GM23248 (cell line): Measurements from ENCODE around the gene MYO5B. TPM values are rescaled to one million over a fixed set of nuclear protein-coding genes. Genes with fewer than 3 reads are reported as not detected.

Experiments
- DNase-seq: peaks from one replicate; pipeline ENCODE4 v3.0.0-alpha.2; 2015
- H2AFZ ChIP-seq: fragments of 200-600 bp; sonication (generic); 2 replicates; pipeline ENCODE4 v1.6.1; 2016; ENCODE audit warnings: antibody characterized with exemption
- H3F3A ChIP-seq: fragments of 200-600 bp; sonication (generic); 2 replicates; pipeline ENCODE4 v1.6.1; 2016; ENCODE audit warnings: mild to moderate bottlenecking, antibody characterized with exemption, mixed run types; ENCODE audit not compliant: insufficient read depth
- H3K27ac ChIP-seq: fragments of 200-600 bp; sonication (generic); 2 replicates; pipeline ENCODE4 v1.5.1; 2016; ENCODE audit warnings: mild to moderate bottlenecking
- H3K27me3 ChIP-seq: fragments of 200-600 bp; sonication (generic); replicated peaks from 2 replicates; pipeline ENCODE4 v1.6.1; 2016; ENCODE audit warnings: mild to moderate bottlenecking; ENCODE audit not compliant: insufficient read depth
- H3K36me3 ChIP-seq: fragments of 200-600 bp; sonication (generic); 2 replicates; pipeline ENCODE4 v1.6.1; 2016; ENCODE audit warnings: low read depth, mild to moderate bottlenecking
- H3K4me1 ChIP-seq: fragments of 200-600 bp; sonication (generic); 2 replicates; pipeline ENCODE4 v1.6.1; 2016; ENCODE audit warnings: mild to moderate bottlenecking; ENCODE audit not compliant: insufficient read depth
- H3K4me2 ChIP-seq: fragments of 200-600 bp; sonication (generic); one replicate; pipeline ENCODE4 v1.6.1; 2016; ENCODE audit warnings: mild to moderate bottlenecking; ENCODE audit not compliant: unreplicated experiment
- H3K4me3 ChIP-seq: fragments of 200-600 bp; sonication (generic); 2 replicates; pipeline ENCODE4 v1.5.1; 2016; ENCODE audit warnings: mild to moderate bottlenecking
- H3K79me2 ChIP-seq: fragments of 200-600 bp; sonication (generic); 2 replicates; pipeline ENCODE4 v1.6.1; 2016; ENCODE audit warnings: mild to moderate bottlenecking; ENCODE audit not compliant: insufficient read depth
- H3K9ac ChIP-seq: fragments of 200-600 bp; sonication (generic); 2 replicates; pipeline ENCODE4 v1.6.1; 2016; ENCODE audit warnings: mild to moderate bottlenecking
- H3K9me2 ChIP-seq: fragments of 200-600 bp; sonication (generic); 2 replicates; pipeline ENCODE4 v1.6.1; 2016; ENCODE audit warnings: mixed run types, mild to moderate bottlenecking, moderate library complexity; ENCODE audit not compliant: insufficient read depth
- H3K9me3 ChIP-seq: fragments of 200-600 bp; sonication (generic); one replicate; pipeline ENCODE4 v1.6.1; 2017; ENCODE audit warnings: low read depth
- H4K20me1 ChIP-seq: fragments of 200-600 bp; sonication (generic); 2 replicates; pipeline ENCODE4 v1.6.0; 2016; ENCODE audit not compliant: insufficient read depth
- EZH2 ChIP-seq: fragments of 200-600 bp; sonication (generic); IDR thresholded peaks from 2 replicates; pipeline ENCODE4 v1.6.1; 2018; ENCODE audit warnings: antibody characterized with exemption, mild to moderate bottlenecking; ENCODE audit not compliant: insufficient read depth, poor library complexity, severe bottlenecking
- EZH2phosphoT487 ChIP-seq: fragments of 200-600 bp; sonication (generic); IDR thresholded peaks from 2 replicates; pipeline ENCODE4 v1.6.1; 2018; ENCODE audit warnings: antibody characterized with exemption, moderate library complexity, mild to moderate bottlenecking, low read depth; ENCODE audit not compliant: insufficient read depth
- WGBS, 2 experiments: methylation state at CpG; one replicate each; pipeline ENCODE4 v1.1.6; 2015 to 2017; ENCODE audit warnings: low lambda C conversion rate in 2 of 2, low coverage in 1 of 2; ENCODE audit errors: missing lambda C conversion rate in 2 of 2; 5-methylcytosine and 5-hydroxymethylcytosine counted together
- in situ Hi-C: fragments of 300-500 bp; cut with MboI; formaldehyde crosslinking; loops from 2 replicates; pipeline ENCODE4 v1.15.0; 2020
- polyA plus RNA-seq: library from polyadenylated mRNA; unstranded; fragments of >200 nt; fragmentation: Nextera tagmentation; extraction: Ambion mirVana; gene quantifications from 2 replicates; pipeline ENCODE4 v1.2.1, GENCODE V29; 2016
- total RNA-seq: library from RNA; depleted of rRNA; stranded (reverse); fragments of >200 nt; shearing (Covaris generic); gene quantifications from 2 replicates; pipeline ENCODE4 v1.2.3, GENCODE V29; 2014

The MYO5B gene
- total and polyA plus RNA-seq, 2 experiments from 2014 or later, result 0.03 TPM; not detected in 1

DNA sequence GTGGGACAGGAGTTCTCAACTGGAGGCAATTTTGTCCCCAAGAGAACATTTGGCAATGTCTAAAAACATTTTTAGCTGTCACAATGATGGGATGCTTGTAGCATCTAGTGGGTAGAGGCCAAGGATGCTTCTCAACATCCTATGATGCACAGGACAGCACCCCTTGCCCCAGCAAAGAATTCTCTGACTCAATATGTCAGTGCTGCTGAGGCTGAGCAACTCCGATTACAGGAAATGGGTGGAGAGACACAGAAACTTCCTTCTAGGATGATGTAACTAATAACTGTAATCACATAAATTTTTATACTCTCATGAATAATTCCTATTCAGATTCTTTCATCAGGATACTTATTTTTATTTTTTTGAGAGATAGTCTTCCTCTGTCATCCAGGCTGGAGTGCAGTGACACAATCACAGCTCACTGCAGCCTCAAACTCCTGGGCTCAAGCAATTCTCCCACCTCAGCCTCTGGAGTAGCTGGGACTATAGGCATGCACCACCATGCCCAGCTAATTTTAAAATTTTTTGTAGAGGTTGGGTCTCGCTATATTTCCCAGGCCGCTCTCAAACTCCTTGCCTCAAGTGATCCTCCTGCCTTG lies 261.3 kb downstream of the MYO5B start:
- Histone ChIP-seq H3K79me2 (no peaks in the 10 kb centered on the region), H3F3A (no peaks in the 10 kb centered on the region), H3K36me3 (no peaks in the 10 kb centered on the region), H3K27ac (no peak overlapping the region), H3K4me2 (no peak overlapping the region), H3K27me3 (no peaks in the 10 kb centered on the region), H3K4me3 (no peak overlapping the region), H3K9me2 (no peaks in the 10 kb centered on the region), H3K9ac (no peak overlapping the region), H2AFZ (no peak overlapping the region), H3K4me1 (no peaks in the 10 kb centered on the region), H3K9me3 (no peaks in the 10 kb centered on the region), H4K20me1 (no peaks in the 10 kb centered on the region; the same call in 1 of the 2 replicates)
- TF ChIP-seq EZH2 (no peak), EZH2phosphoT487 (no peak)
- WGBS, 2 experiments, result 49 to 56% methylated on average over 3 of the region's 3 CpGs
- in situ Hi-C loops, result no loop called here
- peak; percentile 52 for DNase-seq

DNA sequence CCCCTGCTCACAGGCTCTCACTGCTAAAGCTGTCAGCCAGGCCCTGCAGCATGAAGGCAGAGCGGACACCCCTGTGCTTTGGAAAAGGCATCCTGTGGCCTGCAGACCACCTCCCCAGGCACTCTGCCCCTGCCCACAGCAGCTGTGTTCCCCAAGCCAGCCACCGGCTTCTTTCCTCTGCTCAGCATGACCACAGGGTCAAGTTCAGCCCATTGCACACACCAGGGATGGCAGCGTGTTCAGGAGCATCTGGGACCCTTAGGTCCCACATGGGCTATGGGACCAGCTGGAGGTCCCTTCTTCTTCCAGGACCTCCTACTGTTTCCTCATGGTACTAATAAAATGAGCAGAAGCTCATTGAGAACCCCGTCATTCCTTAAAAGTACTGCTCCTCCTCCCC lies 263.2 kb downstream of the MYO5B start:
- H3K36me3 ChIP-seq, result no peaks in the 10 kb centered on the region
- no peak overlapping the region for H2AFZ ChIP-seq
- H3K79me2 ChIP-seq, result no peaks in the 10 kb centered on the region
- H3F3A ChIP-seq, result no peaks in the 10 kb centered on the region
- no peaks in the 10 kb centered on the region for H3K9me2 ChIP-seq
- TF ChIP-seq EZH2phosphoT487 (no peak), EZH2 (no peak)
- no peaks in the 10 kb centered on the region for H3K27me3 ChIP-seq
- in situ Hi-C loops, result no loop called here
- 41 to 44% methylated on average over 4 of the region's 4 CpGs for WGBS, 2 experiments
- DNase-seq, result no peak
- no peaks in the 10 kb centered on the region for H4K20me1 ChIP-seq
- no peaks in the 10 kb centered on the region for H3K4me1 ChIP-seq
- H3K27ac ChIP-seq, result no peak overlapping the region
- H3K4me3 ChIP-seq, result no peak overlapping the region
- H3K4me2 ChIP-seq, result no peak overlapping the region
- no peaks in the 10 kb centered on the region for H3K9me3 ChIP-seq
- no peak overlapping the region for H3K9ac ChIP-seq

DNA sequence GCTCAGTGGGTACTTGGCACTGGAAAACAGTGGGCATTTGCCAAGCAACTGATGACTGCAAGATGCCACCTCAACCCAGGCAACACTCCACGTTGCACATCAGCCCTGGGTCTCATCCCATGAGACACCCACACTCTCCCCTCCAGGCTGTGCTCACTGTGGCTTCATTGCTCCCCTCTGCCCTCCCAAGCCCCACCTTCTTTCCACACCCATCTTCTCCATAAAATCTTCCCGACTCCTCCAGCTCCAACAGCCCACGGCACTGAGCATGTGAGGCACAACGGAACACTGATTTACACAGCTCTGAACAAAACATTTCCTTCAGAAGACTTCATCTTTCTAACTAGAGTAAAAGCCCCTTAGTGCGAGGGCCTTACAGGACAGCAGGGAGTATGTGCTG lies 263.8 kb downstream of the MYO5B start:
- in situ Hi-C loops, result no loop called here
- no peak overlapping the region for H2AFZ ChIP-seq
- H3K4me1 ChIP-seq, result no peaks in the 10 kb centered on the region
- H3K4me3 ChIP-seq, result no peak overlapping the region
- H3K9me3 ChIP-seq, result no peaks in the 10 kb centered on the region
- WGBS, 2 experiments, result 37 to 39% methylated on average over 5 of the region's 5 CpGs
- no peaks in the 10 kb centered on the region for H3F3A ChIP-seq
- DNase-seq, result no peak
- no peaks in the 10 kb centered on the region for H4K20me1 ChIP-seq
- no peaks in the 10 kb centered on the region for H3K36me3 ChIP-seq
- H3K27ac ChIP-seq, result no peak overlapping the region
- H3K4me2 ChIP-seq, result no peak overlapping the region
- H3K79me2 ChIP-seq, result no peaks in the 10 kb centered on the region
- no peaks in the 10 kb centered on the region for H3K9me2 ChIP-seq
- H3K9ac ChIP-seq, result no peak overlapping the region
- no peaks in the 10 kb centered on the region for H3K27me3 ChIP-seq
- TF ChIP-seq EZH2 (no peak), EZH2phosphoT487 (no peak)

DNA sequence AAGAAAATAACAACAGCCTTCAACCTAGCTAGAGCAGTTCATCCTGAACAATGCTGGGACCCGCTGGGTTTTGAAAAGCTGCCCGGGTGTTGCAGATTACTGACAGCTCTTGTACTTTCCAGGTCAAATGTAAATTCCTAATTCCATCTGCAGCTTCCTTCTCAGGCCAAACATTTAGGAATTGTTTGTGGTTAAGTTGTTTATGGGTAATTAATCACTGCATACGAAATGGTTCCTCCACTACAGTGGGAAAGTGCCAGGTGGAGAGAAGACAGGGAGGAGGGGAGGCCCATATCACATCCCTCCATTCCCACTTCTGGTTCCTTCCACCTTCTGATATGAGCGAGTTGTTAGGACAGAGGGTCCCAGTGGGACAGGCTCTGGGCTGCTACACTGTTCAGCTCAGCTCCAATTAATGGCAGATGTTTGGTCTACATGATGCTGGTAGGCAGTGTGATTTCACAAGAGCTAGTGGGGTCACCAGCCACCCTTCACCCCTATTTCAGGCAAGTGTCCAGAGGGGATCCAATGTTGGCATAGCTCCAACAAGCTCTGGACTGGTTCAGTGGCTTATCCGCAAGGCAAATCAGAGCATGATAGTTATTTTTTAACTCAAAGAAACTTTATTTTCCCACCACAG lies 268.7 kb downstream of the MYO5B start:
- Histone ChIP-seq H3K9ac (no peak overlapping the region), H3K9me3 (no peaks in the 10 kb centered on the region), H3K36me3 (no peaks in the 10 kb centered on the region), H4K20me1 (no peaks in the 10 kb centered on the region), H3K27ac (no peak overlapping the region), H3F3A (no peaks in the 10 kb centered on the region), H3K9me2 (no peaks in the 10 kb centered on the region), H3K79me2 (no peaks in the 10 kb centered on the region), H2AFZ (no peak overlapping the region), H3K4me2 (no peak overlapping the region), H3K4me3 (no peak overlapping the region), H3K27me3 (peaks cover 14% of the 10 kb centered on the region), H3K4me1 (no peaks in the 10 kb centered on the region)
- TF ChIP-seq EZH2, result no peak
- no peak for TF ChIP-seq EZH2phosphoT487
- DNase-seq, result no peak
- WGBS, 2 experiments, result 33 to 36% methylated on average over 5 of the region's 5 CpGs
- in situ Hi-C loops, result no loop called here
